Measurements from ENCODE around the gene ACTR10.

The ACTR10 gene

DNA sequence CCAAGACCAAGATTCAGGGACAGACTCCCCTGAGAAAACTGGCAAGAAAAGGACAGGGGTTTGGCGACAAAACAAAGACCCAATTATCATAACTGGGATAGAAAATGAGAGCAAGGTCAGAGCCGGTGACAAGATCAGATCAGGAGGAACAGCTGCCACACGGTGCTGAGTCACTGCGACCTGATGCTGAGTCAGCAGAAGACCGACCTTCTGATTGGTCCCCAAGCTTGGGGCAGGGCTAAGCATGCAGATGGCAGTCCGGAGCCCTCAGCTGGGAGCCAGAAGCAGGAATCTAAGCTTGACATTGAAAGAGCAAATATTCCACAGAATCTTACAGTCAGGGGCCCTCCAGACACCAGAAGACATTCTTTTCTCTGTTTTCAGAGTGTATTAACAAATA is 28.9 kb upstream of the ACTR10 start:
- Histone ChIP-seq H3K9me3 (ENCODE audit: control insufficient read depth in 2 of 2, low read length in 2 of 2) (no peaks in the 10 kb centered on the region), H3K9ac (ENCODE audit: low read depth in 1 of 2, low read length in 2 of 2) (no peak overlapping the region), H3K4me3 (ENCODE audit: low read length in 2 of 2) (no peak overlapping the region), H3K27ac (ENCODE audit: low read depth in 2 of 2, low read length in 2 of 2) (no peak overlapping the region), H3K36me3 (ENCODE audit: control insufficient read depth in 2 of 2, insufficient read depth in 2 of 2, low read length in 2 of 2) (no peaks in the 10 kb centered on the region), H3K4me1 (ENCODE audit: control insufficient read depth in 2 of 2, insufficient read depth in 2 of 2, low read length in 2 of 2) (peaks cover 0 to 2% of the 10 kb centered on the region in 2 donors), H3K27me3 (ENCODE audit: control insufficient read depth in 2 of 2, insufficient read depth in 2 of 2, low read length in 2 of 2) (no peaks in the 10 kb centered on the region)

DNA sequence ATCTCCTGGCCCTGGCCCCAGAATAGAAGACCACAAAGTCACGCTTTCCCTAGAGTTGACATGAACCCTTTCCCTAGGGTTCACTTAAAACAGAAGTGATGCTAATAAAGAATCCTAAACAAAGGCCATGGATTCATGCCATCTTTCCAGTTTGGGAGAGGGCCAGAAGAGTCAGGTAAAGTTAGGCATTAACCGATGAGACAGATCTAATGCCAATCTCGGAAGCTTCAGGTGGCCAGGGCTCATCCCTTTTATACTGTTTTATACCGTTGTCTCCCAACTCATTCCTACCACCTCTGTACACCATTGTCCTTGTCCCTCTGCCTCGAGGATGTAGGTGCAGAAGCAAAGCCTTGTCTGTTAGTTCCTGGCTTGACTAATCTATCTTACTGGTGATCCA is 22.8 kb upstream of the ACTR10 start:
- no peaks in the 10 kb centered on the region for H3K9me3 ChIP-seq (ENCODE audit: control insufficient read depth in 2 of 2, low read length in 2 of 2)
- no peaks in the 10 kb centered on the region for H3K4me1 ChIP-seq (ENCODE audit: control insufficient read depth in 2 of 2, insufficient read depth in 2 of 2, low read length in 2 of 2)
- no peak overlapping the region for H3K27ac ChIP-seq (ENCODE audit: low read depth in 2 of 2, low read length in 2 of 2)
- H3K4me3 ChIP-seq (ENCODE audit: low read length in 2 of 2) = no peak overlapping the region
- no peaks in the 10 kb centered on the region for H3K36me3 ChIP-seq (ENCODE audit: control insufficient read depth in 2 of 2, insufficient read depth in 2 of 2, low read length in 2 of 2)
- H3K27me3 ChIP-seq (ENCODE audit: control insufficient read depth in 2 of 2, insufficient read depth in 2 of 2, low read length in 2 of 2) = no peaks in the 10 kb centered on the region
- H3K9ac ChIP-seq (ENCODE audit: low read depth in 1 of 2, low read length in 2 of 2) = no peak overlapping the region

DNA sequence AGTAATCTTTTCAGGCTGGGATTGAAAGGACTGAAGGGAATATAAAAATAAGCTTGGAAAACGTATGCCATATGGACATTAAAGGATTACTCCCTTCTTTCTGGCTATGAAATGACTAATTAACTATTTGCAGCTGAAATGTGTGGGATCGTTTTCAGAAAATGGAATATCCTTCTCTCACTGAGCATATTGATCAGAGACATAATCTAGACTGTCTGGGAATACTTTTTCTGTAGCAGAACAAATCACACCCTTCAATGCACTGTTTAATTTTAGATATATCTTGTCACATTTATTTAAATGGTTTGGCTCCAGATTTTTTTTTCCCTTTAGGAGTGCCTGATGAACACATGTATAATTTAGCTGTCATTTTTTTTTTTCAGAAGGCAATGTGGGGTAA is 10.8 kb upstream of the ACTR10 start:
- no peak overlapping the region for H3K9ac ChIP-seq (ENCODE audit: low read depth in 1 of 2, low read length in 2 of 2)
- H3K27me3 ChIP-seq (ENCODE audit: control insufficient read depth in 2 of 2, insufficient read depth in 2 of 2, low read length in 2 of 2) = no peaks in the 10 kb centered on the region
- no peaks in the 10 kb centered on the region for H3K9me3 ChIP-seq (ENCODE audit: control insufficient read depth in 2 of 2, low read length in 2 of 2)
- H3K4me3 ChIP-seq (ENCODE audit: low read length in 2 of 2) = no peak overlapping the region
- H3K36me3 ChIP-seq (ENCODE audit: control insufficient read depth in 2 of 2, insufficient read depth in 2 of 2, low read length in 2 of 2) = no peaks in the 10 kb centered on the region
- peaks cover 6 to 29% of the 10 kb centered on the region in 2 donors for H3K4me1 ChIP-seq (ENCODE audit: control insufficient read depth in 2 of 2, insufficient read depth in 2 of 2, low read length in 2 of 2)
- H3K27ac ChIP-seq (ENCODE audit: low read depth in 2 of 2, low read length in 2 of 2) = no peak overlapping the region

DNA sequence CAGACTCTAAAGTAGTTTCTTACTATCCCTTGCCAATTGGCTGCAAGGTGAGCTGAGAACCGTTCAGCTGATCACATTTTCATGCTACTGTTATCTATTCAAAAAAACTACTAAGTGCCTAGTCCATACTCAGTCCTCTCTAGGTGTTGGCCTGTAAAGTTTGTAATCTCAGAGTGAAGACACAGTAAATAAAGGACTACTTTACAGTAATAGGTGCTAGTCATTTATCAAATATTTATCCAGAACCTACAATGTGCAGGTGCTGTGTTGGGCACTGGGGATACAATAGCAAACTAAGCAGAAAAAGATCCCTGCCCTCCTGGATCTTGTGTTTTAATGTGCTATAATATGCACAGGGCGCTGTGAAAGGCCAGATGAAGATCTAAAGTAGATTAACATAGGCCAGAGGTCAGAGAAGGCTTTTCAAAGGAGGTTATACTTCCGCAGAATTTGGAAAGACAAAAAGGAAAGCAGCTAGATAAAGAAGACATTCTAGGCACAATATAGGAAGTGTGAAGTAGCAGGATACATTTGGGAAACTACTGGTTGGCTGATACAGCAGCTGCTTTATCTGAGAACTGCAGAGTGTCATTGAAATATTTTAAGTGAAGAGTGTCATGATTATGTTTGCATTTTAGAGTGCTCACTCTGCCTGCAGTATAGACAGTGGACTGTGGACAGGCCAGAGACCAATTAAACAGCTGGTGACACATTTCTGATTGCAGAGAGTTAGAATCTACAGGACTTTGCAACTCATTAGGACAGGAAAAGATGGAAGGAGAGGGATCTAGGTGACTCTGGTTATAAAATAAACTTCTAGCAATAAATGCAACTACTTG is 8.0 kb upstream of the ACTR10 start:
- Histone ChIP-seq H3K27ac (ENCODE audit: low read depth in 2 of 2, low read length in 2 of 2) (peak overlapping the region in 1 of 2 donors; percentile 28), H3K9ac (ENCODE audit: low read depth in 1 of 2, low read length in 2 of 2) (no peak overlapping the region), H3K36me3 (ENCODE audit: control insufficient read depth in 2 of 2, insufficient read depth in 2 of 2, low read length in 2 of 2) (no peaks in the 10 kb centered on the region), H3K27me3 (ENCODE audit: control insufficient read depth in 2 of 2, insufficient read depth in 2 of 2, low read length in 2 of 2) (no peaks in the 10 kb centered on the region), H3K4me1 (ENCODE audit: control insufficient read depth in 2 of 2, insufficient read depth in 2 of 2, low read length in 2 of 2) (peaks cover 6 to 32% of the 10 kb centered on the region in 2 donors), H3K9me3 (ENCODE audit: control insufficient read depth in 2 of 2, low read length in 2 of 2) (no peaks in the 10 kb centered on the region), H3K4me3 (ENCODE audit: low read length in 2 of 2) (no peak overlapping the region)

DNA sequence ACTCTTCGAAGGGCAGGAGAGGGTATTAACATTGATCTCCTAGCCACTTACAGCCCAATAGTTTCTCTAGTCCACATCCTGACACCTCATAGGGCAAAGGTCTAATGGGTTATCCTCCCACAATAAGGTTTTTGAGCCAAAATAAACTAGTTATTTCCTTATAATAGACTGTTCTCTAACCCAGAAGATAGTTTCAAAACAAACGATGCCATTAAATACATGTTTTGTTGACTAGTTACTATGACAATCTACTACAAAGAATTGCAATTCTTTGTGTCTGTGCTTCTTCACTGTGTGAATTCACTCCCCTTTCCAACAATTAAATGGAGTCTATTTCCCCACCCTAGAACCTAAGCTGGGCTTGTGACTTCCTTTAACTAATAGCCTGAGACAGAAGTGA is 6.4 kb upstream of the ACTR10 start:
- Histone ChIP-seq H3K27me3 (ENCODE audit: control insufficient read depth in 2 of 2, insufficient read depth in 2 of 2, low read length in 2 of 2) (no peaks in the 10 kb centered on the region), H3K9ac (ENCODE audit: low read depth in 1 of 2, low read length in 2 of 2) (no peak overlapping the region), H3K27ac (ENCODE audit: low read depth in 2 of 2, low read length in 2 of 2) (peak overlapping the region; percentile 7), H3K36me3 (ENCODE audit: control insufficient read depth in 2 of 2, insufficient read depth in 2 of 2, low read length in 2 of 2) (no peaks in the 10 kb centered on the region), H3K4me1 (ENCODE audit: control insufficient read depth in 2 of 2, insufficient read depth in 2 of 2, low read length in 2 of 2) (peaks cover 6 to 32% of the 10 kb centered on the region in 2 donors), H3K4me3 (ENCODE audit: low read length in 2 of 2) (no peak overlapping the region), H3K9me3 (ENCODE audit: control insufficient read depth in 2 of 2, low read length in 2 of 2) (no peaks in the 10 kb centered on the region)

DNA sequence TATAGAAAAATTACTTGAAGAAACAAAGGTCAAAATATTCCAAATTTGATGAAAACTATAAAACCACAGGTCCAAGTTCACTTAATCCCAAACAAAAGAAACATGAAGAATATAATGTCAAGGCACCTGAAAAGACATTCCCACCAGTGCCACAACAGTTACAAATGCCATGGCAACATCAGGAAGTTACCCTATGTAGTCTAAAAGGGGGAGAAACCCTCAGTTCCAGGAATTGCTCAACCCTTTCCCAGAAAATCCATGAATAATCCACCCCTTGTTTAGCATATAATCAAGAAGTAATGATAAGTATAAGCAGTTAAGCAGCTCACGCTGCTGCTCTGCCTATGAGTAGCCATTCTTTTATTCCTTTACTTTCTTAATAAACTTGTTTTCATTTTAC is 3.8 kb upstream of the ACTR10 start:
- H3K9me3 ChIP-seq (ENCODE audit: control insufficient read depth in 2 of 2, low read length in 2 of 2) = no peaks in the 10 kb centered on the region
- H3K27me3 ChIP-seq (ENCODE audit: control insufficient read depth in 2 of 2, insufficient read depth in 2 of 2, low read length in 2 of 2) = no peaks in the 10 kb centered on the region
- H3K4me1 ChIP-seq (ENCODE audit: control insufficient read depth in 2 of 2, insufficient read depth in 2 of 2, low read length in 2 of 2) = peaks cover 20 to 42% of the 10 kb centered on the region in 2 donors
- H3K9ac ChIP-seq (ENCODE audit: low read depth in 1 of 2, low read length in 2 of 2) = no peak overlapping the region
- H3K4me3 ChIP-seq (ENCODE audit: low read length in 2 of 2) = no peak overlapping the region
- no peak overlapping the region for H3K27ac ChIP-seq (ENCODE audit: low read depth in 2 of 2, low read length in 2 of 2)
- no peaks in the 10 kb centered on the region for H3K36me3 ChIP-seq (ENCODE audit: control insufficient read depth in 2 of 2, insufficient read depth in 2 of 2, low read length in 2 of 2)

DNA sequence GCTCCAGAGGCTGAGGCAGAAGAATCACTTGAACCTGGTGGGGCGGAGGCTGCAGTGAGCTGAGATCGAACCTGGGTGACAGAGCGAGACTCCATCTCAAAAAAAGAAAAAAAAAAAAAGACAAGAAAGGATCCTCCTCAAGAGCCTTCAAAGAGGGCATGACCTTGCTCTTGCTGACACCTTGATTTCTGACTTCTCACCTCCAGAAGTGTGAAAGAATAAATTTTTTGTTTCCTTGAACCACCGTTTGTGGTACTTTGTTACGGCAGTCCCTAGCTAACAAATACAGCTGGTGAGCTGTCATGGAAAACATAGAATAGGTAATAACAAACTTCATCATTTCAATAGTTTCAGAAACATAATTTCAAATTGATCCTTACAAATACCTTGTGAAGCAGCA is 1.9 kb upstream of the ACTR10 start:
- no peaks in the 10 kb centered on the region for H3K36me3 ChIP-seq (ENCODE audit: control insufficient read depth in 2 of 2, insufficient read depth in 2 of 2, low read length in 2 of 2)

DNA sequence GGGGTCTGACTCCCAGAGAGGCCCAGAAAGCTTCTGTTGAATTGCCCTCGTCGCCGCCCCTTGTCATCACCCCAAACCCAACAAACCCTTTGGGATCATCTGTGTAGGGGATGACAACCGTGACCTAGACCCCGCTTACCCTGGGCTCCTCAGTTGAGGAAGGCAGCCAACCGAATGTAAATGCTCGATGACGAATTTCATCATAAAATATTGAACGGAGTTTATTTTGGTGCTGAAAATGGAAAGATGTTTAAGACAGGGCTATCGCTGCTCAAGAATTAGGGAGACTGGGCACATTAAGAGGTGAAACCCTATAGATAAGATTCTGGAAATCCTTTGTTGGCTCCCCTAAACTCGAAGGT is 512 bp downstream of the ACTR10 start:
- Histone ChIP-seq H3K9ac (ENCODE audit: low read depth in 1 of 2, low read length in 2 of 2) (peak overlapping the region; percentile 85 to 94), H3K9me3 (ENCODE audit: control insufficient read depth in 2 of 2, low read length in 2 of 2) (no peaks in the 10 kb centered on the region), H3K27me3 (ENCODE audit: control insufficient read depth in 2 of 2, insufficient read depth in 2 of 2, low read length in 2 of 2) (no peaks in the 10 kb centered on the region), H3K4me1 (ENCODE audit: control insufficient read depth in 2 of 2, insufficient read depth in 2 of 2, low read length in 2 of 2) (peaks cover 10 to 15% of the 10 kb centered on the region in 2 donors), H3K27ac (ENCODE audit: low read depth in 2 of 2, low read length in 2 of 2) (peak overlapping the region; percentile 92 to 93), H3K4me3 (ENCODE audit: low read length in 2 of 2) (peak overlapping the region; percentile 85 to 97), H3K36me3 (ENCODE audit: control insufficient read depth in 2 of 2, insufficient read depth in 2 of 2, low read length in 2 of 2) (peaks cover 0 to 8% of the 10 kb centered on the region in 2 donors)

More for the DNA sequence above, 1.9 kb upstream of the ACTR10 start:
- Histone ChIP-seq H3K27me3 (ENCODE audit: control insufficient read depth in 2 of 2, insufficient read depth in 2 of 2, low read length in 2 of 2) (no peaks in the 10 kb centered on the region), H3K4me1 (ENCODE audit: control insufficient read depth in 2 of 2, insufficient read depth in 2 of 2, low read length in 2 of 2) (peaks cover 18 to 23% of the 10 kb centered on the region in 2 donors), H3K27ac (ENCODE audit: low read depth in 2 of 2, low read length in 2 of 2) (no peak overlapping the region), H3K9me3 (ENCODE audit: control insufficient read depth in 2 of 2, low read length in 2 of 2) (no peaks in the 10 kb centered on the region), H3K4me3 (ENCODE audit: low read length in 2 of 2) (no peak overlapping the region), H3K9ac (ENCODE audit: low read depth in 1 of 2, low read length in 2 of 2) (no peak overlapping the region)

DNA sequence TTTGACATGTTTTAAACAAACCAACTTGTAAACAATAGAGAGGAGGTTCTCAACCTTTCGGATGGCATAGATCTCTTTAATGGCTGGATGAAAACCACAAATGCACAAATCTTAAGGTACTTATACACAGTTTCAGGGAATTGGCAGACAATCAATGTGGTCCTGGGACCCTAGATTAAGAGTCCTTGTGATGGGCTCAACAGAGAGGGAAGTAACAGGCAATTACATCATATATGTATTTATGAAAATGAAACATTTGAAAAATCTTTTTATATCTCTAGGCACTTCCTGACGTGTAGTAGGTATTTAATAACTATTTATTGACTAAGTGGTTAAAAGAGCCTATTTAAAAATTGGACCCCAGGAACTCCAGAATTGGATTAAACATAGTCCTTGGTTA is 897 bp downstream of the ACTR10 start:
- H3K4me3 ChIP-seq (ENCODE audit: low read length in 2 of 2) = peak overlapping the region; percentile 85 to 97
- peak overlapping the region; percentile 92 to 93 for H3K27ac ChIP-seq (ENCODE audit: low read depth in 2 of 2, low read length in 2 of 2)
- H3K27me3 ChIP-seq (ENCODE audit: control insufficient read depth in 2 of 2, insufficient read depth in 2 of 2, low read length in 2 of 2) = no peaks in the 10 kb centered on the region

DNA sequence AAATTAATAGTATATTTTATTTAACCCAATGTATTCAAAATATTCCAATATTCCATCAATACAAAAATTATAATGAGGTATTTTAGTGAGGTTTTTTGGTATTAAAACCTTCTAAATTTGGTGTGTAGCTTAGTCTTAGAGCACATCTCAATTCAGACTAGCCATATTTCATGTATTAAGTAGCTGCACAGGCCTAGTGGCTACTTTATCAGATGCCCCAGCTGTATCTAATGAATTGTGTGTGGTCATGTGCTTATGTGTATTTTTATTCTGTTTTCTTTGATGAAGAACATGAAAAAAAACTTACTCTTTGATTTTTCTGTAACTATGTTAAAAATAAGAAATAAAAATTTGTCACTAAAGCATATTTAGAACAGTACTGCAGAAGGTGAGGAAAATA is 13.2 kb downstream of the ACTR10 start:
- peaks cover 36 to 57% of the 10 kb centered on the region in 2 donors for H3K36me3 ChIP-seq (ENCODE audit: control insufficient read depth in 2 of 2, insufficient read depth in 2 of 2, low read length in 2 of 2)
- no peak overlapping the region for H3K27ac ChIP-seq (ENCODE audit: low read depth in 2 of 2, low read length in 2 of 2)
- no peaks in the 10 kb centered on the region for H3K4me1 ChIP-seq (ENCODE audit: control insufficient read depth in 2 of 2, insufficient read depth in 2 of 2, low read length in 2 of 2)
- no peak overlapping the region for H3K9ac ChIP-seq (ENCODE audit: low read depth in 1 of 2, low read length in 2 of 2)
- H3K4me3 ChIP-seq (ENCODE audit: low read length in 2 of 2) = no peak overlapping the region
- no peaks in the 10 kb centered on the region for H3K27me3 ChIP-seq (ENCODE audit: control insufficient read depth in 2 of 2, insufficient read depth in 2 of 2, low read length in 2 of 2)
- H3K9me3 ChIP-seq (ENCODE audit: control insufficient read depth in 2 of 2, low read length in 2 of 2) = no peaks in the 10 kb centered on the region

More for the DNA sequence above, 897 bp downstream of the ACTR10 start:
- Histone ChIP-seq H3K9ac (ENCODE audit: low read depth in 1 of 2, low read length in 2 of 2) (peak overlapping the region; percentile 85 to 94), H3K9me3 (ENCODE audit: control insufficient read depth in 2 of 2, low read length in 2 of 2) (no peaks in the 10 kb centered on the region), H3K4me1 (ENCODE audit: control insufficient read depth in 2 of 2, insufficient read depth in 2 of 2, low read length in 2 of 2) (peaks cover 10 to 15% of the 10 kb centered on the region in 2 donors), H3K36me3 (ENCODE audit: control insufficient read depth in 2 of 2, insufficient read depth in 2 of 2, low read length in 2 of 2) (peaks cover 0 to 8% of the 10 kb centered on the region in 2 donors)
